Uterus (tissue), 4 donors: ENCODE results near the gene ABCC11. TPM values are rescaled to one million over a fixed set of nuclear protein-coding genes. Genes with fewer than 3 reads are reported as not detected.
"Not testable (repeated sequence)": the region's sequence is repeated elsewhere in the genome, so short reads cannot be mapped to it uniquely, and the experiment has no call there.

Experiments
- DNase-seq, 2 donors: peaks; one replicate each; pipeline ENCODE4 v3.0.0-alpha.2; 2019 to 2020
- H3K27ac ChIP-seq, 2 donors: fragments of 200-600 bp; sonication (generic); 1 replicate in 1 of 2; 2 replicates in 1 of 2; pipeline ENCODE4 v1.5.1; 2016 to 2018
- H3K27me3 ChIP-seq, 2 donors: fragments of 200-600 bp; sonication (generic); one replicate each; pipeline ENCODE4 v1.5.1; 2018 to 2019; ENCODE audit warnings: control low read depth in 1 of 2
- H3K36me3 ChIP-seq, 2 donors: fragments of 200-600 bp; sonication (generic); one replicate each; pipeline ENCODE4 v1.5.1; 2019; ENCODE audit warnings: control low read depth in 1 of 2
- H3K4me1 ChIP-seq, 2 donors: fragments of 200-600 bp; sonication (generic); one replicate each; pipeline ENCODE4 v1.5.1; 2018 to 2019; ENCODE audit warnings: control low read depth in 1 of 2
- H3K4me3 ChIP-seq, 2 donors: fragments of 200-600 bp; sonication (generic); 1 replicate in 1 of 2; 2 replicates in 1 of 2; pipeline ENCODE4 v1.5.1; 2018 to 2019; ENCODE audit warnings: mild to moderate bottlenecking in 1 of 2
- H3K9me3 ChIP-seq, 2 donors: fragments of 200-600 bp; sonication (generic); one replicate each; pipeline ENCODE4 v1.5.1; 2019; ENCODE audit warnings: control low read depth in 1 of 2
- POLR2A ChIP-seq, 2 donors: fragments of 450-650 bp; IDR thresholded peaks; one replicate each; pipeline ENCODE4 v1.6.1; 2016; ENCODE audit warnings: antibody characterized with exemption in 2 of 2, mild to moderate bottlenecking in 1 of 2, moderate library complexity in 1 of 2
- intact Hi-C: fragments of 100-400 bp; cut with DNase I; formaldehyde crosslinking; loops from one replicate; pipeline ENCODE4 v1.15.1; 2023; ENCODE audit warnings: low total_unique reads
- total RNA-seq, 4 donors: library from RNA; depleted of rRNA in 3 of 4; stranded (reverse); fragments of >200 nt in 3 of 4; gene quantifications; one replicate each; pipeline versions ENCODE4 v1.1.0 to v1.2.4, GENCODE V29; 2014 to 2023
- TF ChIP-seq, protein P1 (sequence below), 4 experiments: fragments of 200-600 bp in 2 of 4; fragments of 450-650 bp in 2 of 4; sonication (generic) in 2 of 4; IDR thresholded peaks; one replicate each; pipeline ENCODE4 v1.5.1; 2016 to 2019; ENCODE audit warnings: antibody characterized with exemption in 4 of 4, mild to moderate bottlenecking in 2 of 4, moderate library complexity in 1 of 4
- donor health status: DM: yes; HTN: yes; CAD: no.

Gene ABCC11
- total RNA-seq, 4 donors from 2014 or later: 0.48 TPM; not detected in 3

DNA sequence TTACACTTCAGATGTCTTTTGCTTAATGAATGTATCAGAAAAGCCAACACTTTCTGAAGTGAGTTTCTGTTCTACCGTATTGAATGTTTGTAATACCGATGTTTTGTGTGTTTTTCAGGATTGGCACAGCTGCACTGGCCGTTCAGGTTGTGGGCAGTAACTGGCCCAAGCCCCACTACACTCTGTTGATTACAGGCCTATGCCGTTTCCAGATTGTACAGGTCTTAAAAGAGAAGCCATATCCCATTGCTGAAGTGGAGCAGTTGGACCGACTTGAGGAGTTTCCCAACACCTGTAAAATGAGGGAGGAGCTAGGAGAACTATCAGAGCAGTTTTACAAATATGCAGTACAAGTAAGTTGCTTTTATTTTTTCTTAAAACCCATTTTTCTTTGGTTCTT lies 4.7 kb upstream of the ABCC11 start:
- Histone ChIP-seq H3K36me3 (no peaks in the 10 kb centered on the region), H3K4me1 (peaks cover 0 to 7% of the 10 kb centered on the region in 2 donors), H3K4me3 (no peak overlapping the region), H3K9me3 (no peaks in the 10 kb centered on the region), H3K27ac (no peak overlapping the region), H3K27me3 (no peaks in the 10 kb centered on the region)
- no peak for DNase-seq
- TF ChIP-seq POLR2A (IDR thresholded peaks at IDR 0.05): no peak
- intact Hi-C loops: no loop called here

DNA sequence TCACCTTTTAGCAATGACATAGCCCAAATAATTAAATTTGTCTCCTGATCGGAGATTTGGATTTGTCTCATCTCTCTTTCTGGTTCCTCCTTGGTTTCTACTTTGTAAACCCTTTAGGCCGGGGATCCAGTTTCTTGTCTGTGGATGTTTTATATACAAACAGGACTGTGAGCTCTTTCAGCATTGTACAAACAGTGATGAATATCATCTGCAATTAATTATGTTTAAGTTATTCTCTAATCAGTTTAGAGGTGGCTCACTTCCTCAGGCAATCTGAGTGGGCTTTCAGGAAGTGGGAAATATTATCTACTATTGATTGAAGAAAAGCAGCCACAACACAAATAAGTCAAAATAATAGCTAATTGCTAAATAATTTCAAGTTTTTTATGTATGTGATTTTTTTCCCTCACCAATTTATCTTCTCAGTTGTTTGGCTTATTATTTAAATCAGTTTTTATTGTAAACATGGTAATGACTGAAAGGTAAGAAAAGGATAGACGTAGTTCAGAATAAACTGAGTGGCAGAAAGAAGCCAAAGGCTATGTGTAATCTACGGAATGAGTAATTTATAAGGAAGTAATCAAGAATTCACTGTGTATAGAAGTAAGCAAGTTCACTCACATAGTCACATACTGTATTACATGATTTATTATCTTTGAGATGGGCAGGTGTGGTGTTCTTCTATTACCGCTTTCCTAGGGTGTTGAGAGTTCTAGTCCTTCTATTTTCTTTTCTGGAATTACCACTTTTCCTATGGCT lies 3.4 kb upstream of the ABCC11 start:
- no peaks in the 10 kb centered on the region for H3K27me3 ChIP-seq
- no peaks in the 10 kb centered on the region for H3K9me3 ChIP-seq
- no peak overlapping the region for H3K4me3 ChIP-seq
- intact Hi-C loops: no loop called here
- no peak overlapping the region for H3K27ac ChIP-seq
- H3K4me1 ChIP-seq: peaks cover 8 to 18% of the 10 kb centered on the region in 2 donors
- no peaks in the 10 kb centered on the region for H3K36me3 ChIP-seq
- TF ChIP-seq, protein P1, sequence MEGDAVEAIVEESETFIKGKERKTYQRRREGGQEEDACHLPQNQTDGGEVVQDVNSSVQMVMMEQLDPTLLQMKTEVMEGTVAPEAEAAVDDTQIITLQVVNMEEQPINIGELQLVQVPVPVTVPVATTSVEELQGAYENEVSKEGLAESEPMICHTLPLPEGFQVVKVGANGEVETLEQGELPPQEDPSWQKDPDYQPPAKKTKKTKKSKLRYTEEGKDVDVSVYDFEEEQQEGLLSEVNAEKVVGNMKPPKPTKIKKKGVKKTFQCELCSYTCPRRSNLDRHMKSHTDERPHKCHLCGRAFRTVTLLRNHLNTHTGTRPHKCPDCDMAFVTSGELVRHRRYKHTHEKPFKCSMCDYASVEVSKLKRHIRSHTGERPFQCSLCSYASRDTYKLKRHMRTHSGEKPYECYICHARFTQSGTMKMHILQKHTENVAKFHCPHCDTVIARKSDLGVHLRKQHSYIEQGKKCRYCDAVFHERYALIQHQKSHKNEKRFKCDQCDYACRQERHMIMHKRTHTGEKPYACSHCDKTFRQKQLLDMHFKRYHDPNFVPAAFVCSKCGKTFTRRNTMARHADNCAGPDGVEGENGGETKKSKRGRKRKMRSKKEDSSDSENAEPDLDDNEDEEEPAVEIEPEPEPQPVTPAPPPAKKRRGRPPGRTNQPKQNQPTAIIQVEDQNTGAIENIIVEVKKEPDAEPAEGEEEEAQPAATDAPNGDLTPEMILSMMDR (IDR thresholded peaks at IDR 0.05): no peak
- TF ChIP-seq POLR2A (IDR thresholded peaks at IDR 0.05): no peak
- no peak for DNase-seq

DNA sequence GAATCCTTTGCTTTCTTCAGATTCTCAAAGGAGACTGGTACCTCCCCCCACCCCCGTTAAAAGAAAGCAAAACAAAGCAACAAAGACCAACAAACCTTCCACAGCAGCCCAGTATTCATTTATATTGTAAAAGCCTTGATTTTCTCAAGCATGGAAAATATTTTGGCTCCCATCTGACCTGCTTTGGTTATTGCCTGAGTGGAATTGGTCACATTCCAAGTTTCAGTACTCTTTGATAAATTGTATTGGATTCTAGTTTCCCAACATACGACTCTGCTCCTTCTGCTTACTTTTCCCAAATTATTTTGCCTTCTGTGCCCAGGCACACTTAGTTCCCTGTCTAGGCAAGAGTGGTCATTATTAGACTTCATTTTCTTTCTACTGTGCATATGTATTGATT lies 1.3 kb downstream of the ABCC11 start:
- no peak for DNase-seq
- H3K27me3 ChIP-seq: no peaks in the 10 kb centered on the region
- no peak overlapping the region for H3K4me3 ChIP-seq
- peaks cover 14 to 18% of the 10 kb centered on the region in 2 donors for H3K4me1 ChIP-seq
- H3K36me3 ChIP-seq: no peaks in the 10 kb centered on the region
- intact Hi-C loops: no loop called here
- no peak for TF ChIP-seq POLR2A (IDR thresholded peaks at IDR 0.05)
- TF ChIP-seq, protein P1 (IDR thresholded peaks at IDR 0.05): no peak
- peak overlapping the region in 1 of 2 donors; percentile 17 for H3K27ac ChIP-seq
- H3K9me3 ChIP-seq: no peaks in the 10 kb centered on the region

DNA sequence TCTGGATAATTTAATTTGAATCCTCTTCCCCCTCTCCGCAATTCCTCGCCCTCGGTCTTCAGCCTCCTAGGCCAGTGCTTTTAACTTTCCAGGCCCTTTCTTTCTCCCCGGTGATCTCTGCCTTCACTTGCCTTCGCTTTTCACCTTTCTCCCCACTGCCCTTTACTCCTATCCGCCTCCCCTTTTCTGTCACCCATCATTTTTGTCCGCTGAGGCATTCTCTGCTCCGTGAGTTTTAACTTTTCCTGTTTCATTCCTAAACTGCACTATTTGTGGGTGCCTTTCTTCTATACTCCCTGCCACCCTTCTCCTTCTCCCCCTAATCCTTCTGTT lies 2.5 kb downstream of the ABCC11 start:
- peaks cover 14 to 18% of the 10 kb centered on the region in 2 donors for H3K4me1 ChIP-seq
- H3K36me3 ChIP-seq: no peaks in the 10 kb centered on the region
- peak overlapping the region; percentile 54 to 63 for H3K4me3 ChIP-seq
- H3K9me3 ChIP-seq: no peaks in the 10 kb centered on the region
- H3K27me3 ChIP-seq: no peaks in the 10 kb centered on the region
- intact Hi-C loops: no loop called here
- H3K27ac ChIP-seq: peak overlapping the region; percentile 72 to 78
- no peak for TF ChIP-seq POLR2A (IDR thresholded peaks at IDR 0.05)
- TF ChIP-seq, protein P1 (IDR thresholded peaks at IDR 0.05): no peak
- DNase-seq: no peak

DNA sequence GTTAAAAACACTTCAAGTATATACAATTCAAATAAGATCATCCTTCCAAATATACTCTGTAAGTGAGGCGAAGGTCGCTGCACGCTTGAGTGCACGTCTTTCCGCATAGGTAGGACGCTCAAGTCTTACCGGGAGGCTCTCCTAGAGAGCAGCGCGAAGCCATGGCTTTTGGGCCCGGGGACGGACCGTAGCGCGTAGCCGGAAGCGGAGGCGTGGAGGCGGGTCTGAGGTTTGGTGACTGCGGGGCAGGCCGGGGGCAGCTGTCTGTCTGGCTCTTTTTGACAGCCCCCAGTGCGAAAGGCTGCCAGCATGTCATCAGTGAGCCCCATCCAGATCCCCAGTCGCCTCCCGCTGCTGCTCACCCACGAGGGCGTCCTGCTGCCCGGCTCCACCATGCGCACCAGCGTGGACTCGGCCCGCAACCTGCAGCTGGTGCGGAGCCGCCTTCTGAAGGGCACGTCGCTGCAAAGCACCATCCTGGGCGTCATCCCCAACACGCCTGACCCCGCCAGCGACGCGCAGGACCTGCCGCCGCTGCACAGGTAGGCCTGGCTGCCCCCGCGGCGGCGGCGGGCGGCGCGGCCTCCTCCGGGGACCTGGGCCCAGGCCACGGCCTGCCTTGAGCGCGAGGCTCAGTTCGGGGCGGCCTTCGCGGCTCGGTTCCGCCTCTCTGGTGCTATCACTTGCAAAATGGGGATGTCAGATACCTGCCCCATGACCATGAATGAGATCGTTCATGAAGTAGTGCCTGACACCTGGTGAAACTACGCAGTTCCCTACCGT lies 3.1 kb downstream of the ABCC11 start, which contains the start of gene LONP2:
Gene LONP2, plus strand, starts transcription at position 221 of the 783 bp plus-strand sequence. Its CDS starts 89 bp downstream, at position 310.
- Histone ChIP-seq H3K9me3 (no peaks in the 10 kb centered on the region), H3K27me3 (no peaks in the 10 kb centered on the region), H3K36me3 (no peaks in the 10 kb centered on the region), H3K4me1 (peaks cover 14 to 18% of the 10 kb centered on the region in 2 donors), H3K4me3 (peak within 1 kb of the TSS; percentile 54 to 63), H3K27ac (peak within 1 kb of the TSS; percentile 72 to 78)
- TF ChIP-seq, protein P1 (IDR thresholded peaks at IDR 0.05): peak in 1 of 4 experiments; percentile 5
- TF ChIP-seq POLR2A (IDR thresholded peaks at IDR 0.05): peak; percentile 34 to 46
- DNase-seq: peak; percentile 85 to 90
- intact Hi-C loops: no loop called here

DNA sequence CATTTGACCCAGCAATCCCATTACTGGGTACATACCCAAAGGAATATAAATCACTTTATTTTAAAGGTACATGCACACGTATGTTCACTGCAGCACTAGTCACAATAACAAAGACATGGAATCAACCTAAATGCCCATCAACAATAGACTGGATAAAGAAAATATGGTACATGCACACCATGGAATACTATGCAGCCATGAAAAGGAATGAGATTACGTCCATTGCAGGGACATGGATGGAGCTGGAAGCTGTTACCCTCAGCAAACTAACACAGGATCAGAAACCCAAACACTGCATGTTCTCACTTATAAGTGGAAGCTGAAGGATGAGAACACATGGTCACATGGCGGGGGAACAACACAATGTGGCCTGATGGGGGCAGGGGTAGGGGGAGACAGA lies 7.2 kb downstream of the ABCC11 start:
- H3K36me3 ChIP-seq, intact Hi-C loops, H3K4me3 ChIP-seq, H3K4me1 ChIP-seq, H3K9me3 ChIP-seq, H3K27ac ChIP-seq, H3K27me3 ChIP-seq, DNase-seq: not testable (repeated sequence)
